SK-N-SH treated with all-trans-retinoic acid at 6 μM for 48 hours (cell line): Measurements from ENCODE around the gene MRGPRX4.

Source experiments
- ARNTL ChIP-seq: fragments of 450-650 bp; formaldehyde crosslinking; IDR thresholded peaks from 2 replicates; pipeline ENCODE4 v1.5.0; 2020; ENCODE audit warnings: low read depth, mild to moderate bottlenecking, moderate library complexity, borderline replicate concordance
- BACH2 ChIP-seq: fragments of 250-450 bp; sonication (Bioruptor Pico); IDR thresholded peaks from 2 replicates; pipeline ENCODE4 v1.9.0; 2021; ENCODE audit warnings: mild to moderate bottlenecking, borderline replicate concordance
- CSDC2 ChIP-seq: fragments of 250-450 bp; sonication (Bioruptor Pico); IDR thresholded peaks from 2 replicates; pipeline ENCODE4 v1.5.0; 2020; ENCODE audit warnings: mild to moderate bottlenecking, moderate library complexity
- OSR1 ChIP-seq: fragments of 250-450 bp; sonication (Bioruptor Pico); IDR thresholded peaks from 2 replicates; pipeline ENCODE4 v1.8.0; 2022; ENCODE audit warnings: moderate library complexity, mild to moderate bottlenecking, inconsistent platforms
- TCF4 ChIP-seq: fragments of 250-450 bp; sonication (Bioruptor Pico); IDR thresholded peaks from 2 replicates; pipeline ENCODE4 v1.8.0; 2021; ENCODE audit warnings: mild to moderate bottlenecking, moderate library complexity, borderline replicate concordance
- ZNF565 ChIP-seq: fragments of 450-650 bp; formaldehyde crosslinking; conservative IDR thresholded peaks from 2 replicates; pipeline ENCODE4 v1.5.0; 2020; ENCODE audit warnings: low read depth, mild to moderate bottlenecking, moderate library complexity
- TF ChIP-seq, protein P1 (sequence below): fragments of 250-450 bp; sonication (Bioruptor Pico); IDR thresholded peaks from 2 replicates; pipeline ENCODE4 v1.5.1; 2020; ENCODE audit warnings: low read depth, mild to moderate bottlenecking, moderate library complexity

GRCh38 chr11:18144243-18144642 is 28.4 kb upstream of the MRGPRX4 start:
- TF ChIP-seq CSDC2 (CRISPR knock-in tag): no peak
- TF ChIP-seq, protein P1, sequence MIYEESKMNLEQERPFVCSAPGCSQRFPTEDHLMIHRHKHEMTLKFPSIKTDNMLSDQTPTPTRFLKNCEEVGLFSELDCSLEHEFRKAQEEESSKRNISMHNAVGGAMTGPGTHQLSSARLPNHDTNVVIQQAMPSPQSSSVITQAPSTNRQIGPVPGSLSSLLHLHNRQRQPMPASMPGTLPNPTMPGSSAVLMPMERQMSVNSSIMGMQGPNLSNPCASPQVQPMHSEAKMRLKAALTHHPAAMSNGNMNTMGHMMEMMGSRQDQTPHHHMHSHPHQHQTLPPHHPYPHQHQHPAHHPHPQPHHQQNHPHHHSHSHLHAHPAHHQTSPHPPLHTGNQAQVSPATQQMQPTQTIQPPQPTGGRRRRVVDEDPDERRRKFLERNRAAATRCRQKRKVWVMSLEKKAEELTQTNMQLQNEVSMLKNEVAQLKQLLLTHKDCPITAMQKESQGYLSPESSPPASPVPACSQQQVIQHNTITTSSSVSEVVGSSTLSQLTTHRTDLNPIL (CRISPR knock-in tag): no peak
- no peak for TF ChIP-seq TCF4 (CRISPR knock-in tag)
- no peak for TF ChIP-seq OSR1 (CRISPR knock-in tag)
- TF ChIP-seq ARNTL (CRISPR knock-in tag): no peak
- no peak for TF ChIP-seq BACH2 (CRISPR knock-in tag)
- TF ChIP-seq ZNF565 (CRISPR knock-in tag): no peak
